ENCODE data around the gene UBR4. TPM values are rescaled to one million over a fixed set of nuclear protein-coding genes. Genes with fewer than 3 reads are reported as not detected.

The UBR4 gene
- total RNA-seq, 2 experiments from 2014 or later, result 116 to 125 TPM

DNA sequence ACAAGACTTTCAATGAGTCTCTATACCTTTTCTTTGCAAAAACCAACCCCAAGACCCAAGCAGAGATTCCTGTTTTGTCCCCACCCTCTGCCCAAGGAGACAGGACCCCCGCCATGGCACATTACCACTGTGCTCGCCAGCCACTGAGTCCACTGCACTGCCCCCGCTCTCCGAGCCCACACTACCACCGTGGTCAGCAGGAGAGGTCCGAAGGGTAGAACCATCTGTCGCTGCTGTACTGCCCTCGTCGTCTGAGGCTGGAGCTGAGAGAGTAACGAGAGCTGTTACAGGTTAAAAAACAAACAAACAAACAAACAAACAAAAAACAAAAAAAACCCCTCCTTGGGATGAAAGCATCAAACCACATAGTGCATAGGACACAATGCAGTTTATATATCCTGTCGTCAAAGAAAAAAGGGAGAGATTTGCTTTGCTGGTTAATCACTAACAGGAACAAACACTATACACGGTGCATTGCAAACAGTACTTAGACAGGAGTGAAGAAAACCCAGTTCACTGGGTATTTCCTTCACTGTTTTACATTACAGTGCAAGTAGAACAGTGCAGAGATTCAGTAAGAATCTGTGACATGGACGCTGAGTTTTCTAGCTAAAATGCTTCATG, 71.0 kb downstream of the UBR4 start:
- intact Hi-C loops (cut with DNase I, micrococcal nuclease), result no loop called here
- H3K27ac ChIP-seq (ENCODE audit: low read depth in 1 of 2, low read length in 2 of 2), result no peak overlapping the region
- no peak overlapping the region for H3K27ac Mint-ChIP-seq
- CTCF ChIA-PET, result no interaction called here
- no peaks in the 10 kb centered on the region for H3K9me3 ChIP-seq (ENCODE audit: control insufficient read depth in 1 of 2, insufficient read depth in 1 of 2, low read length in 2 of 2)
- ATAC-seq (ENCODE audit: poor library complexity) (no peak), DNase-seq (no peak)
- no peak overlapping the region for H3K4me3 ChIP-seq (ENCODE audit: low read length)
- no peaks in the 10 kb centered on the region for H3K27me3 Mint-ChIP-seq
- POLR2A ChIA-PET, result no interaction called here
- no peaks in the 10 kb centered on the region for H3K9me3 Mint-ChIP-seq
- H3K4me1 Mint-ChIP-seq (ENCODE audit: low read depth), result no peaks in the 10 kb centered on the region
- H3K4me1 ChIP-seq (ENCODE audit: insufficient read depth, low read length), result no peaks in the 10 kb centered on the region
- TF ChIP-seq CTCF (IDR thresholded peaks at IDR 0.05), result no peak
- no peaks in the 10 kb centered on the region for H3K27me3 ChIP-seq (ENCODE audit: control insufficient read depth in 1 of 2, insufficient read depth in 2 of 2, low read length in 2 of 2)
- peaks cover 99% of the 10 kb centered on the region for H3K36me3 Mint-ChIP-seq (ENCODE audit: low read depth)
- peaks cover 93% of the 10 kb centered on the region for H3K36me3 ChIP-seq (ENCODE audit: insufficient read depth, low read length)
- H3K4me3 Mint-ChIP-seq, result no peak overlapping the region

DNA sequence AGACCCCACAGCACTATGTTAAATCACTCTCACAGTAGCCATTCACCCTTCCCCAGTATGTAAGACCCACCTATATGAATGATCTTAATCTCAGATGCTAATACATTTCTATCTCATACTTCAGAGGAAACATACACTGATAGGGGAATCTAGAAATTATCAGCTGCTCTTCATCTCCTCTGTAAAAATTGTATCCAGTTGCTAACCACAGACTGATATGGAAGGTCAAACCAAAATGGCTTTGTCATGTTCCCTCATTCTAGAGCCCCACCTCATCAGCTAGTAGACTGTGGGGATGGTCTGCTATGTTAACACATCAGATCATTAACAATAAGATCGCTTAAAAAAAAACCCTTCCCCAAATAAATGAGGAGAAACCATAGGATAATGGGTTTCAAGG, 71.7 kb downstream of the UBR4 start:
- DNase-seq, result no peak
- intact Hi-C loops (cut with DNase I, micrococcal nuclease), result no loop called here
- H3K27ac ChIP-seq (ENCODE audit: low read depth in 1 of 2, low read length in 2 of 2), result no peak overlapping the region
- Mint-ChIP-seq H3K9me3 (no peaks in the 10 kb centered on the region), H3K4me3 (no peak overlapping the region), H3K4me1 (ENCODE audit: low read depth) (no peaks in the 10 kb centered on the region), H3K36me3 (ENCODE audit: low read depth) (peaks cover 96% of the 10 kb centered on the region), H3K27ac (no peak overlapping the region), H3K27me3 (no peaks in the 10 kb centered on the region)
- no peak overlapping the region for H3K4me3 ChIP-seq (ENCODE audit: low read length)
- ATAC-seq (ENCODE audit: poor library complexity), result no peak
- ChIA-PET POLR2A (no interaction called here), CTCF (no interaction called here)
- H3K9me3 ChIP-seq (ENCODE audit: control insufficient read depth in 1 of 2, insufficient read depth in 1 of 2, low read length in 2 of 2), result peaks cover 0 to 5% of the 10 kb centered on the region in 2 experiments
- no peak for TF ChIP-seq CTCF (IDR thresholded peaks at IDR 0.05)
- H3K36me3 ChIP-seq (ENCODE audit: insufficient read depth, low read length), result peaks cover 89% of the 10 kb centered on the region
- H3K4me1 ChIP-seq (ENCODE audit: insufficient read depth, low read length), result no peaks in the 10 kb centered on the region
- no peaks in the 10 kb centered on the region for H3K27me3 ChIP-seq (ENCODE audit: control insufficient read depth in 1 of 2, insufficient read depth in 2 of 2, low read length in 2 of 2)

GRCh38 chr1:19137158-19137557, 72.9 kb downstream of the UBR4 start:
- H3K27ac ChIP-seq (ENCODE audit: low read depth in 1 of 2, low read length in 2 of 2), result no peak overlapping the region
- ATAC-seq (ENCODE audit: poor library complexity), result no peak
- Mint-ChIP-seq H3K36me3 (ENCODE audit: low read depth) (peaks cover 97% of the 10 kb centered on the region), H3K27me3 (no peaks in the 10 kb centered on the region), H3K9me3 (no peaks in the 10 kb centered on the region), H3K4me1 (ENCODE audit: low read depth) (no peaks in the 10 kb centered on the region), H3K27ac (no peak overlapping the region), H3K4me3 (no peak overlapping the region)
- H3K4me1 ChIP-seq (ENCODE audit: insufficient read depth, low read length), result no peaks in the 10 kb centered on the region
- no peak overlapping the region for H3K4me3 ChIP-seq (ENCODE audit: low read length)
- ChIA-PET POLR2A (no interaction called here), CTCF (no interaction called here)
- intact Hi-C loops (cut with DNase I, micrococcal nuclease), result no loop called here
- peaks cover 0 to 7% of the 10 kb centered on the region in 2 experiments for H3K9me3 ChIP-seq (ENCODE audit: control insufficient read depth in 1 of 2, insufficient read depth in 1 of 2, low read length in 2 of 2)
- H3K27me3 ChIP-seq (ENCODE audit: control insufficient read depth in 1 of 2, insufficient read depth in 2 of 2, low read length in 2 of 2), result no peaks in the 10 kb centered on the region
- no peak for TF ChIP-seq CTCF (IDR thresholded peaks at IDR 0.05)
- peaks cover 86% of the 10 kb centered on the region for H3K36me3 ChIP-seq (ENCODE audit: insufficient read depth, low read length)
- no peak for DNase-seq

Data from CD4-positive, alpha-beta T cell (primary cell).